ENCODE results near the gene FAM120C. TPM values are rescaled to one million over a fixed set of nuclear protein-coding genes. Genes with fewer than 3 reads are reported as not detected.

Gene FAM120C
- total RNA-seq, 1 experiment from 2014 or later, result 21.8 TPM

DNA sequence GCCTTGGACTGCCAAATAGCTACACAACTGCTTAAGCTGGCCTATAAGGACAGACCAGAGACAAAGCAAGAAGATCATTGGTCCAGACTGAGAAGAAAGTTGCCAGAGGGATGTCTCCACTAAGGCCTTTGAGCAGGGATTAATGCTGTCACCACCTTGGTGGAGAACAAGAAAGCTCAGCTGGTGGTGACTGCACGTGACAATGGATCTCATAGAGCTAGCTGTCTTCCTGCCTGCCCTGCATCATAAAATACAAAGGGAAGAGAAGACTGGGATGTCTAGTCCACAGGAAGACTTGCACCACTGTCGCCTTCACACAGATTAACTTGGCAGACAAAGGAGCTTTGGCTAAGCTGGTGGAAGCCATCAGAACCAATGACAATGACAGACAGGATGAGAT lies 40.5 kb upstream of the FAM120C start:
- CTCF ChIA-PET, result no interaction called here
- BruUV-seq (replicated peaks), result no TSS peak
- POLR2A ChIA-PET (ENCODE audit: low non-redundant PET), result no interaction called here
- DNase-seq (ENCODE audit: low spot score), result peak; percentile 2
- Histone ChIP-seq H3K36me3 (ENCODE audit: insufficient read depth, low read length, poor library complexity, severe bottlenecking) (no peaks in the 10 kb centered on the region), H3K4me1 (ENCODE audit: insufficient read depth, low read length, poor library complexity, severe bottlenecking) (no peaks in the 10 kb centered on the region), H3K4me3 (ENCODE audit: low read depth, low read length, poor library complexity, severe bottlenecking) (no peak overlapping the region), H3K9me3 (ENCODE audit: low read depth, low read length, poor library complexity, severe bottlenecking) (no peaks in the 10 kb centered on the region), H3K27me3 (replicated peaks; ENCODE audit: insufficient read depth, low read depth, low read length, poor library complexity) (no peaks in the 10 kb centered on the region), H3K27ac (ENCODE audit: low read depth, low read length, poor library complexity, severe bottlenecking) (no peak overlapping the region)
- TF ChIP-seq CTCF (conservative IDR thresholded peaks at IDR 0.05; ENCODE audit: low read depth, low read length) (no peak), EZH2 (IDR thresholded peaks at IDR 0.05; ENCODE audit: borderline replicate concordance, low read depth, low read length, poor library complexity, severe bottlenecking) (no peak)
- intact Hi-C loops (cut with micrococcal nuclease; ENCODE audit: unreplicated experiment), result no loop called here

DNA sequence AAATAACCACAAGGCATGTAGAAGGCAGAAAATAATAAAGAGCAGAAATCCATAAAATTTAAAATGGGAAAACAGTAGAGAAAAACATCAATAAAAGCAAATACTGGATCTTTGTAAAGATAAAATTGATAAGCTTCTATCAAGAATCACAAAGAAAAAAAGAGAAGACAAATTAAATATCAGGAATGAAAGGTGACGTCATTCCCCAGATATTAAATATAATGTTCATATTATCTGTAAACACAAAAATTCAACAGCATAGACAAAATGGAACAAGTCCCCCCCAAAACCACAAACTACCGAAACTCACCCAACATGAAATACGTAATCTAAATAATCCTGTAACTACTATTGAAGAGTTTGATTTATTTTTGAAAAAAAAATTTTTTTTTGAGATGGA lies 30.5 kb upstream of the FAM120C start:
- Histone ChIP-seq H3K36me3 (ENCODE audit: insufficient read depth, low read length, poor library complexity, severe bottlenecking) (no peaks in the 10 kb centered on the region), H3K9me3 (ENCODE audit: low read depth, low read length, poor library complexity, severe bottlenecking) (no peaks in the 10 kb centered on the region)

DNA sequence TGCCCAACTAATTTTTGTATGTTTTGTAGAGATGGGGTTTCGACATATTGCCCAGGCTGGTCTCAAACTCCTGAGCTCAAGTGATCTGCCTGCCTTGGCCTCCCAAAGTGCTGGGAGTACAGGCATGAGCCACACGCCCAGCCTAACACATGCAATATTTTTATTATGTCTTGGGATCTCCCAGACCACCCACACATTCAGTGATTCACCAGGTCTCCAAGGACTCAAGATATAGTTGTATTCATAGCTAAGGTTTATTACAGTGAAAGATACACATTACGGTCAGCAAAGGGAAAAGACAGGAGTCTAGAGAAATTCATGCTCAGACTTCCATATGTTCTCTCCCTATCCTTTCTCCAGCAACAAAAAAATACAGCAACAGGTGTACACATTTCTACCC lies 25.5 kb upstream of the FAM120C start:
- no TSS peak for BruUV-seq (replicated peaks)
- ChIA-PET CTCF (no interaction called here), POLR2A (ENCODE audit: low non-redundant PET) (no interaction called here)
- Histone ChIP-seq H3K9me3 (ENCODE audit: low read depth, low read length, poor library complexity, severe bottlenecking) (no peaks in the 10 kb centered on the region), H3K27ac (ENCODE audit: low read depth, low read length, poor library complexity, severe bottlenecking) (no peak overlapping the region), H3K4me3 (ENCODE audit: low read depth, low read length, poor library complexity, severe bottlenecking) (no peak overlapping the region), H3K27me3 (replicated peaks; ENCODE audit: insufficient read depth, low read depth, low read length, poor library complexity) (no peaks in the 10 kb centered on the region), H3K4me1 (ENCODE audit: insufficient read depth, low read length, poor library complexity, severe bottlenecking) (no peaks in the 10 kb centered on the region), H3K36me3 (ENCODE audit: insufficient read depth, low read length, poor library complexity, severe bottlenecking) (no peaks in the 10 kb centered on the region)
- TF ChIP-seq CTCF (conservative IDR thresholded peaks at IDR 0.05; ENCODE audit: low read depth, low read length) (no peak), EZH2 (IDR thresholded peaks at IDR 0.05; ENCODE audit: borderline replicate concordance, low read depth, low read length, poor library complexity, severe bottlenecking) (no peak)
- intact Hi-C loops (cut with micrococcal nuclease; ENCODE audit: unreplicated experiment), result no loop called here
- DNase-seq (ENCODE audit: low spot score), result no peak

More for the DNA sequence above, 30.5 kb upstream of the FAM120C start:
- Histone ChIP-seq H3K4me3 (ENCODE audit: low read depth, low read length, poor library complexity, severe bottlenecking) (no peak overlapping the region), H3K27ac (ENCODE audit: low read depth, low read length, poor library complexity, severe bottlenecking) (no peak overlapping the region), H3K27me3 (replicated peaks; ENCODE audit: insufficient read depth, low read depth, low read length, poor library complexity) (no peaks in the 10 kb centered on the region), H3K4me1 (ENCODE audit: insufficient read depth, low read length, poor library complexity, severe bottlenecking) (no peaks in the 10 kb centered on the region)
- POLR2A ChIA-PET (ENCODE audit: low non-redundant PET), result no interaction called here
- CTCF ChIA-PET, result no interaction called here
- intact Hi-C loops (cut with micrococcal nuclease; ENCODE audit: unreplicated experiment), result no loop called here
- no peak for DNase-seq (ENCODE audit: low spot score)
- no TSS peak for BruUV-seq (replicated peaks)
- TF ChIP-seq EZH2 (IDR thresholded peaks at IDR 0.05; ENCODE audit: borderline replicate concordance, low read depth, low read length, poor library complexity, severe bottlenecking) (no peak), CTCF (conservative IDR thresholded peaks at IDR 0.05; ENCODE audit: low read depth, low read length) (no peak)

Measured in A673 (cell line).